ENCODE data around the gene CTR9.

CTR9 gene

GRCh38 chr11:10829139-10829538 is 78.1 kb downstream of the CTR9 start:
- no peak for DNase-seq
